Measurements from ENCODE around the gene SNX8.

The SNX8 gene

DNA sequence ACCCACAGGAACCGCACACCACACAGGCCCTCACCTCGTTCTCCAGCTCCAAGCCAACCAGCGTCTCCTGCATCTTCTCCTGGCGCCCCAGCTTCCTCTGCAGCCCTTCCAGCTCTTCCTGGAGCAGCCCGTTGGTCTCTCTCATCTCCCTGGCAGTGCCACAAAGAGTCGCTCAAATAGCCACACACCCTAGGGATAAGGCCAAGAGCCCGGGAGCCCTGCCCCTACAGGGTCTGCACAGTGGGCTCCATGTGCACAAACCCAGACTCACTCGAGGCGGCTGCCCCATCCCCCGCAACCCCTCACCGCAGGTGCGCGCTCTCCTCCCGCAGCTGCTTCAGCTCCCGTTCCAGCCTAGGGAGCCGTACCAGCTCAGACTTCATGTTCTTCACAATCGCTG is 98.4 kb downstream of the SNX8 start:
- no peak overlapping the region for H3K4me3 ChIP-seq (ENCODE audit: low read length)
- TF ChIP-seq ZNF274 (IDR thresholded peaks at IDR 0.05; ENCODE audit: low read depth, low read length) = no peak

DNA sequence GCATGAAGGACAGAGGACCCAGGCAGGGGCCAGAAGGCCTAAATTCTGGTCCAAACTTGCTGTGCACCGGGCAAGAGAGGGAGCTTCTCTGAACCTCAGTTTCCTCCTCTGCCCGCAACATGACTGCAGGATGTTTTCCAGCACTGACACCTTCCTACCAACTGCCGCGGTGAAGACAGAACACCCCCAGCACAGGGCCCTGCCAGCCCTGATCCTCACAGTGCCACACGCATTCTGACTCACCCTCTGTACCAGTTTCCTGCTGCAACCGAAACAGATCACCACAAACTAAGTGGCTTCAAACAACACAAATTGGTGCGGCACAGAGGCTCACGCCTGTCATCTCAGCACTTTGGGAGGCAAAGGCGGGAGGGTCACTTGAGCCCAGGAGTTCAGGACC is 99.6 kb downstream of the SNX8 start:
- TF ChIP-seq ZNF274 (IDR thresholded peaks at IDR 0.05; ENCODE audit: low read depth, low read length) = no peak
- H3K4me3 ChIP-seq (ENCODE audit: low read length) = no peak overlapping the region

- H3K4me3 ChIP-seq (ENCODE audit: low read length) = no peak overlapping the region
- no peak for TF ChIP-seq ZNF274 (IDR thresholded peaks at IDR 0.05; ENCODE audit: low read depth, low read length)
Observed at GRCh38 chr7:2213551-2214215, 100.6 kb downstream of the SNX8 start.

GRCh38 chr7:2212906-2213305 is 101.3 kb downstream of the SNX8 start:
- no peak for TF ChIP-seq ZNF274 (IDR thresholded peaks at IDR 0.05; ENCODE audit: low read depth, low read length)
- no peak overlapping the region for H3K4me3 ChIP-seq (ENCODE audit: low read length)

DNA sequence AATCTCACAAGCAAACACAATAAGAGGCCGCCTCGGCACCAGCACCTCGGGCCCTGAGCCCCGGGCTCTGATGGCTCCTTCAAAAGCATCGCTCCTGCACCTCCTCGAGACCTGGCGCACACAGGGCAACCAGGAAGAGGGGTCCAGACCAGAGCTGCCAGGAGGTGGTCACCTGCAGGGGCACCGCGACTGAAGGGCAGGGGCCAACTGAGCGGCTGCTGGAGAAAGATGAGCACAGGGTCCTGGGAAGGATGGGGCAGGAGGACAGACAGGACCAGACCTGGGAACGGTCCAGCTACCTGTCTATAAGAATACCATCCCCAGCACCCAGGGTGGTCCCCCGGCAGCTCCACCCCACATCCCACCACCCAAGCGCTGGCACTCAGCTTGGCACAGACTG is 102.3 kb downstream of the SNX8 start:
- no peak for TF ChIP-seq ZNF274 (IDR thresholded peaks at IDR 0.05; ENCODE audit: low read depth, low read length)
- H3K4me3 ChIP-seq (ENCODE audit: low read length) = no peak overlapping the region

- TF ChIP-seq ZNF274 (IDR thresholded peaks at IDR 0.05; ENCODE audit: low read depth, low read length) = no peak
- no peak overlapping the region for H3K4me3 ChIP-seq (ENCODE audit: low read length)
Observed at GRCh38 chr7:2211259-2211880, 102.9 kb downstream of the SNX8 start.

DNA sequence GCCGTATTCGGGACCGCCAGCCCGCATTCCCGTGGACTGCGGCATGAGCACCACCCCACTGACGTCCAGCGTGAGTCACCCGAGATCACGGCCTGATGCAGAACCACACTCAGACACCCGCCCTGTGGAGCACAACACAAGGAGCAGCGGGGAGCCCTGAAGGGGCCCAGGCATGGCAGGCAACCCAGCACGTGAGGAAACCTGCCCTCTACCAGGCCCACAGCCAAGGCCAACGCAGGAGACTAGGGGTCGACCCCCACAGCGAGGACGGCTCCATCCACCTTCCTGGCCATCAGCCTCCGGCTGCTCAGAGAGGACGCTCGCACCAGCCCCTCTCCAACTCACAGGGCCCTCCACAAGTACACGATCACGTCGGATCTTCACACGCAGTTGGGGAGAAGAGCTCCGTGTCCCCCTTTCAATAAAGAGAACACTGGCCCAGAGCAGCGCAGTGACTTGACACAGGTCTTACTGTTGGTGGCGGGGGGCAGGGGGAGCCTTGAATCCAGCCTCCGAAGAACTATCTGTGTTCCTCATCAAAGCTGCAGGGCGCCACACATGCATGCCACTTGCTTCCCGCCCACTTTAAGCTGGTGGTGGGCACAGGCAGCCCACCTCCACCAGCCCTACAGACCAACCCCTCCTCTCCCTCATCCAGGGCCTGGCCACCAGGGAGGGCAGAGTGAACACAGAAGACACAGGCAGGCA is 103.5 kb downstream of the SNX8 start:
- TF ChIP-seq ZNF274 (IDR thresholded peaks at IDR 0.05; ENCODE audit: low read depth, low read length) = no peak
- H3K4me3 ChIP-seq (ENCODE audit: low read length) = no peak overlapping the region

DNA sequence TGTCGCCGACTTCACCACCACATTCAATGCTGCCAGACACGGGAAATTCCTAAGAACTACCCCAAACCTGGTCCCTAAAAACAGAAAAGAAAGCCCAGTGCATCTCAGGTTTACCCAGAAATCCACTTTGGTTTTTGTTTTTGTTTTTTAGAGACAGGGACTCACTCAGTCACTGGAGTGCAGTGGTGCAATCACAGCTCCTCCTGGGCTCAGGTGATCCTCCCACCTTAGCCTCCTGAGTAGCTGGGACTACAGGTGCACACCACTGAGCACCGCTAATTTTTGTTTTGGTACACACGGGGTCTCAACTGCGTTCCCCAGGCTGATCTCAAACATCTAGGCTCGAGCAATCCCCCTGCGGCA is 104.3 kb downstream of the SNX8 start:
- no peak overlapping the region for H3K4me3 ChIP-seq (ENCODE audit: low read length)

DNA sequence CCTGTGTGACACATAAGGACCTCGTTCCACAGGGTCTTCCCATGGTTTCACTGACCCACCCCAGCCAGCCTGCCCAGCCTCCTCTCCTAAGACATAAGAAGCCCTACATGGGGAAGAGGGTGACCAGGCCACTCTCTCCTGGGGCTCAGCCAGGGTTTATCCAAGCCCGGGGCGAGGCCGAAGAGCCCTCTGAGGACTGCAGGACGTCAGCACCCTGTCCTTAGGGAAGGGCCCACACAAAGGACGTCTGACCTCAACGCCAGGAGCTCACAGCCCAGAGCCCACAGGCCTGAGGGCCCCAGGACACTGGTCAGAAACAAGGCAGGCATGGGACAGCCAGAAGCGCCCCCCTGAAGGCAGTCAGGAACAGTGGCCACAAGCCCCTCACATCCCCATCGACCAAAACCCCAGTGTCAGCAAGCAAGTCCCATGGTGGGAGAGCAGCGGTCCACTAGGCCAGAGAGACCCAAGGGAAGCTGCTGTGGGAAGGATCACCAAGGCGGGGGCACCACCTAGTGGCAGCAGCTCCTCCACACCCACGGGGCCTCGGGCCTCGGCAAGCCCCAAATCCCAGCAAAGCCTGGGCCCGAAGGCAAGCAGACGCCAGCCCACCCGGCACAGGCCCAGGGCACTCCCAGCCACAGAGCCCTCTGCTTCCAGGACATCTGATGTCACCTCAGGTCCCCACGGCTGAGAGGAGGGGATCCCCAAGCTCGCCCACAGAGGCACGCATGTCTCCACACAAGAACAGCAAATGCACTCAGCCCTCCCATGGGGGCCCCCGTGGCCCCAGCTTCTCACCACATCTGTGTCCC is 104.9 kb downstream of the SNX8 start:
- H3K4me3 ChIP-seq (ENCODE audit: low read length) = no peak overlapping the region
- no peak for TF ChIP-seq ZNF274 (IDR thresholded peaks at IDR 0.05; ENCODE audit: low read depth, low read length)

More for the DNA sequence above, 104.3 kb downstream of the SNX8 start:
- no peak for TF ChIP-seq ZNF274 (IDR thresholded peaks at IDR 0.05; ENCODE audit: low read depth, low read length)

DNA sequence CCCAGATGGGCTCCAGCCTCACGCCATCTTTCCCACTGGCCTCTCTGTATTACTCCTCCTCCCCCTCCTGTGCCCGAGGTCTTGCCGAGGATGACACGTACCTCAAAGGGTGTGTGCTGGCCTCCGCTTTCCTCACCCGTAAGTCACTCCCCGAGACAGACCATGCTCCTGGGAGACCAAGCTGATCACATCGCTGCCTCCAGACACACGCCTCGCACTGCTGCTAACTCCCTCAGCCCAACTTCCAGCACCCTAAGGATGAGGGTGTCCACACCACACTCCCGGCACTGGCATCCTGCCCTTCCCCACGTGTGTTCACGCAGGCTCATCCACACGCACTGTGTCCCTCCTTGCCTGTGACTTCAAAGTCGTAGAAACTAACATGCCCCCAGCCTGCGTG is 105.5 kb downstream of the SNX8 start:
- no peak for TF ChIP-seq ZNF274 (IDR thresholded peaks at IDR 0.05; ENCODE audit: low read depth, low read length)
- H3K4me3 ChIP-seq (ENCODE audit: low read length) = no peak overlapping the region

DNA sequence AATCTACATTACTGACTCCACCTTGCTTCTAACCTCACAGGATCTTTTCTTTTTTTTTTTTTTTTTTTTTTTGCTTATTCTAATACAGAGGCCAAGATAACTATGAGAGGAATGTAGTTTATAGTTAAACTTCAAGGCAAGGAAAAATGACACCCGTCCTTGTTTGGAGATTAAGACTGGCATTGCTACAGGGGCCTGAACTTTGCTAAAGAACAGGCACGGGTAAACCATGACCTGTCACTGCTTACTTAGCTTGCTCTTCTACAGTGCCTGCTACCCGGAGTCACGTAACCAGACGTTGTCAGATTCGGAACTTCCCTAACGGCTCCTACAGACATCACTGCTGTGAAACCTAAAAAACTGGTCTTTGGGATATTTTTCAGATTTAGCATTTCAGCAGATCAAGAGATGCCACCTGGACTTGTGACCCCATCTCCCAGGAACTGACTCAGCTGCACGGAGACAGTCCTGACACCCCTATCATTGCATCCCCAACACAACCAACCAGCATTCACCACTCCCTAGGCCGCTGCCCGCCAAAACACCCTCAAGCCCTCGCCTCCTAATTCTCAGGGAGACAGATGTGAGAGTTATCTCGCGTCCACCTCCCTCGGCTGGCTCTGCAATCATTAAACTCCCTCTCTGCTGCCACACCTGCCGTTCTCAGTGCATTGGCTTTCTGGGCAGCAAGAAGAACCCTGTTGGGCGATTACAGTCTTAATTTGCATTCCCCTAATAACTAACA is 109.0 kb downstream of the SNX8 start:
- no peak for TF ChIP-seq ZNF274 (IDR thresholded peaks at IDR 0.05; ENCODE audit: low read depth, low read length)
- no peak overlapping the region for H3K4me3 ChIP-seq (ENCODE audit: low read length)

DNA sequence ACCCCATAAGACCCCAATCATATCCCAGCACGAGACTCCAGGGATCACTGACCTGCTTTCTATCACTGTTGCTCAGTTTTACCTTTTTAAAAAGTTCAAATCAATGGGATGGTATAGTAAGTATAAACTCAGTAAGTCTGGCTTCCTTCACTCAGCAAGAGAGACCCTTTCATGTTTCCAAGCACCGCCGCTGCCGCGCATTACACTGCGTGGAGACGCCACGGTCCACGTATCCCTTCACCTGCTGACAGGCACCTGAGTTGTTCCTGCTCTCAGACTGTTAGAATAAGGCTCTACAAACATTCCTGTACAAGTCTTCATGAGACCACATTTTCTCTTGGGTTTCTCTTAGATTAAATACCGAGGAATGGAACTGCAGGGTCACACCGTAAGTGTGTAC is 109.8 kb downstream of the SNX8 start:
- no peak for TF ChIP-seq ZNF274 (IDR thresholded peaks at IDR 0.05; ENCODE audit: low read depth, low read length)
- H3K4me3 ChIP-seq (ENCODE audit: low read length) = no peak overlapping the region

DNA sequence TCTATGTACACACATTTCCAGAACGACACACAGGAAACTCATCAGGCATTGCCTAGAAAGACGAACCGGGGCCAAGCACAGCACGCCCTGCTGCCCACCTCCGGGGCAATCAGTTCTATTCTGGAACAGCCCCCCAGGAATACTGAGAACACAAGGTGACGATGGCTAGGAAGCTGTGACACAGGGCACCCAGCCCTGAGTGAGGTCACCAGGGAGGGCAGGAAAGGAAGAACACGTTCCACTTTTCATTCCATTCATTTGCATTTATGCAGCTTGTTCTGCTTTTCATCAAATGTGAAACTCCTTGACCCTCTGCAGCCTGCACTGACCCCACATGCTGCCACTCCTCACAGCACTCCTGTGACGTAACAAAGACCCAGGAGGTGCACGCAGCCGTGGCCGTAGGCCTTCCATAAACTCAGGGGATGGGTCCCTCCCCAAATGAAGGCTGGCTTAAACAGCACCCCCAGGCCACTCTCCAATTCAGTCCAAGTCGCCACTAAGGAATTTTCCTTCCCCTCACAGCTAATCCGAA is 110.4 kb downstream of the SNX8 start:
- H3K4me3 ChIP-seq (ENCODE audit: low read length) = no peak overlapping the region
- no peak for TF ChIP-seq ZNF274 (IDR thresholded peaks at IDR 0.05; ENCODE audit: low read depth, low read length)
